ENCODE data around the gene PDE6C. TPM values are rescaled to one million over a fixed set of nuclear protein-coding genes. Genes with fewer than 3 reads are reported as not detected.

The PDE6C gene
- total and polyA plus RNA-seq, 3 donors from 2014 or later = 0.09 TPM; not detected in 2

DNA sequence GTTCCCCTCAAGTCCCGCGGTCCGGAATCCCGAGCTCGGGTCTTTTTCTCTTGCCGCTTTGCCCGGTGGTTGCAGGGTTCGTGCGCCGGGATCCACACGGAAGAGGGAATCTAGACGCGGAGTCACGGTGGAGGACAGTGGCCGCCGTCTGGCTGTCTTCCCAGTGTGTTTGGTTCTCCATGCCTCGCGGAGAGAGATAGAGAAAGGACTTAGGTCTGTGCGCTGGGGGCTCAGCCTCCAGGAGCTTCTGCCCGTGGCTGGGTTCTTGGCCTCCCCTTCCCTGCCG is 44.3 kb upstream of the PDE6C start:
- Histone ChIP-seq H3K4me3 (no peak overlapping the region), H3K36me3 (ENCODE audit: low read depth, missing control alignments) (no peaks in the 10 kb centered on the region), H3K27me3 (no peaks in the 10 kb centered on the region), H3K9me3 (no peaks in the 10 kb centered on the region), H3K4me1 (peaks cover 8% of the 10 kb centered on the region), H3K27ac (no peak overlapping the region)
- WGBS, 2 donors = 0 to 3% methylated on average over 3 to 21 of the region's 21 CpGs
- TF ChIP-seq POLR2A (IDR thresholded peaks at IDR 0.05) = no peak
- no peak for TF ChIP-seq CTCF (IDR thresholded peaks at IDR 0.05)
- no peak for DNase-seq
- intact Hi-C loops (cut with DNase I; ENCODE audit: low total_unique reads) = no loop called here

GRCh38 chr10:93570383-93570782 is 42.0 kb upstream of the PDE6C start:
- peaks cover 8% of the 10 kb centered on the region for H3K4me1 ChIP-seq
- DNase-seq = no peak
- H3K9me3 ChIP-seq = no peaks in the 10 kb centered on the region
- no peaks in the 10 kb centered on the region for H3K27me3 ChIP-seq
- H3K27ac ChIP-seq = no peak overlapping the region
- no peaks in the 10 kb centered on the region for H3K36me3 ChIP-seq (ENCODE audit: low read depth, missing control alignments)
- TF ChIP-seq CTCF (IDR thresholded peaks at IDR 0.05) (no peak), POLR2A (IDR thresholded peaks at IDR 0.05) (no peak)
- intact Hi-C loops (cut with DNase I; ENCODE audit: low total_unique reads) = no loop called here
- WGBS, 2 donors = 46% methylated on average over 3 of the region's 3 CpGs
- H3K4me3 ChIP-seq = no peak overlapping the region

DNA sequence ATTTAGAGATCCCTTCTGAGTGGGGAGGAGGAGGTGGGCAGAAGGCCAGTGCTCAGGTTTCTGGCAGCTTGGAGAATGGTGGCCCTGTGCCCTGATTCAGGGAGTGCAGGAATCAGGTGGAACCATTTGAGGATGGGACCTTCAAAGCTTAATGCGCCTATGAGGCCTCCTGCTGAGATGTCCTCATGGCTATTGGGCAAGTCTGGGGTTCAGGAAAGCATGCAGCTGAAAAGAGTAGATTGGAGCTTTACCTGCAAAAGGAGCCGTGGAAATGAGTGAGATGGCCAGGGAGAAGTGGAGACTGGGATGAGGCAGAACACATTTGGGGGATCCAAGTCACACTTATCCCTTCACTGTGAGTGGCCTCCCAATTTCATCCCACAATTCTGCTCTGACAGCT is 39.7 kb upstream of the PDE6C start:
- no peak for DNase-seq
- Histone ChIP-seq H3K9me3 (no peaks in the 10 kb centered on the region), H3K36me3 (ENCODE audit: low read depth, missing control alignments) (no peaks in the 10 kb centered on the region), H3K27ac (no peak overlapping the region), H3K27me3 (no peaks in the 10 kb centered on the region), H3K4me1 (peaks cover 3% of the 10 kb centered on the region), H3K4me3 (no peak overlapping the region)
- TF ChIP-seq POLR2A (IDR thresholded peaks at IDR 0.05) (no peak), CTCF (IDR thresholded peaks at IDR 0.05) (no peak)
- WGBS, 2 donors = 66 to 100% methylated on average over 2 of the region's 2 CpGs
- intact Hi-C loops (cut with DNase I; ENCODE audit: low total_unique reads) = no loop called here

DNA sequence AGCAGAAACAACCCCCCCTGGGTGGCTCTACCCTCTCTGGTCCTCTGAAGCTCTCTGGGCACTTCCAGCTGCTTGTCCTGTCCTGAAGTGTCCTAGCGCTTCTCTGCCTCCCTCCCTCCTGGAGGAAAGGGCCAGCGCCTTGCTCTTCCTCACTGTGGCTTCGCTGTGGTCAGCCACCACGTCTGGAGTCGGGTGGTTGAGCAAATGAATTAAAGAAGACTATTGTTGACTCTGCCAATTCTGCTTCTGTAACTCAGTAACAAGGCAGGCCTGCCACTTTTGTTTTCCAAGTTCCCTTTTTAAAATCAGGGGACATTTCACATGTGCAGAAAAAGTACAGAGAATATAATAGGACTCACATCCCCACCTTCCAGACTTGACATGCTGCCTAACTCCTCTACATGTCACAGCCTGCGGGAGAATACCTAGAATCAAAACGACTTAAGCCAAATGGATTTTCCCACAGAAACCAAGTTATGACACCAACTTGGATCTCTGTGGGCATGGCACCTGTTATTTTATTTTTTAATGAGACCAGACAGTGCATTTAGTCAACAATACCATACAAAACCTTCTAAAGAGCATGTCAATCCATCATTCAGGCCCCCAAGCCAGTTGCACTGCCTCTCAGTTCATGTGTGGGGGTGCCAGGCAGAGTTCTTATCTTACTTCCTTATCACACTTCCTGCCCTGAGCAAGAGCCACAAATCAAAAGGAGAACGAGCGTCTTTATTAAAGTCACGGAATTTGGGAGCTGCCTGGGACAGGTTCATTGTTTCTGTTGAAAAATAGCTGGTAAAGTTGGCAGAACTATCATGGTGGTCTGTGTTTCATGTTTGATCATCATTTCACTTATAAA is 39.1 kb upstream of the PDE6C start:
- H3K4me1 ChIP-seq = no peaks in the 10 kb centered on the region
- H3K9me3 ChIP-seq = no peaks in the 10 kb centered on the region
- WGBS, 2 donors = 61 to 65% methylated on average over 9 to 10 of the region's 10 CpGs
- intact Hi-C loops (cut with DNase I; ENCODE audit: low total_unique reads) = no loop called here
- H3K36me3 ChIP-seq (ENCODE audit: low read depth, missing control alignments) = no peaks in the 10 kb centered on the region
- no peak for DNase-seq
- no peak for TF ChIP-seq POLR2A (IDR thresholded peaks at IDR 0.05)
- no peak for TF ChIP-seq CTCF (IDR thresholded peaks at IDR 0.05)
- no peaks in the 10 kb centered on the region for H3K27me3 ChIP-seq
- no peak overlapping the region for H3K27ac ChIP-seq
- H3K4me3 ChIP-seq = no peak overlapping the region

DNA sequence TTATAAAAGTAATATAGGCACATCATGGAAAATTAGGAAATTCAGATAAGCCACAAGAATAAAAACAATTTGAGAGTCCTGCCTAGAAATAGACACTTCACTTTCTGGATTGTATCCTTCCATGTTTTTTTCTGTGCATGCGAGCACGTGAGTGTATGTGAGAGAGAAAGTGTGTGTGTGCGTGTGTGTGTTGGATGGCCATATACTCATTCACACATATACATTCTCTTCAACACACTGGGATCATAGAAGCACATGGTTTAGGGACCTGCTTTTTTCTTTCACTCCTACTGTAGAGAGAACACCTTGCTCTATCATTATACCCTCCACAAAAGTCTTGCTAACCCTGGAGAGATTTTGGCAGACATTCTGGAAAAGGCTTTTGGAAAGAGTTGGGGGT is 38.4 kb upstream of the PDE6C start:
- 79 to 86% methylated on average over 3 of the region's 3 CpGs for WGBS, 2 donors
- intact Hi-C loops (cut with DNase I; ENCODE audit: low total_unique reads) = no loop called here
- H3K36me3 ChIP-seq (ENCODE audit: low read depth, missing control alignments) = no peaks in the 10 kb centered on the region
- TF ChIP-seq CTCF (IDR thresholded peaks at IDR 0.05) (no peak), POLR2A (IDR thresholded peaks at IDR 0.05) (no peak)
- H3K9me3 ChIP-seq = no peaks in the 10 kb centered on the region
- H3K27ac ChIP-seq = no peak overlapping the region
- no peak for DNase-seq
- no peaks in the 10 kb centered on the region for H3K4me1 ChIP-seq
- H3K27me3 ChIP-seq = no peaks in the 10 kb centered on the region
- no peak overlapping the region for H3K4me3 ChIP-seq
